Lower leg skin (tissue), 4 donors: ENCODE results near the gene METTL22. TPM values are rescaled to one million over a fixed set of nuclear protein-coding genes. Genes with fewer than 3 reads are reported as not detected.

Source experiments
- DNase-seq, 2 donors: peaks; one replicate each; pipeline ENCODE4 v3.0.0-alpha.2; 2019; ENCODE audit warnings: low spot score in 2 of 2
- H3K4me3 ChIP-seq: fragments of 200-600 bp; sonication (generic); 2 replicates; pipeline ENCODE4 v1.5.1; 2017; ENCODE audit warnings: mild to moderate bottlenecking, low read depth; ENCODE audit not compliant: poor library complexity, severe bottlenecking
- POLR2A ChIP-seq, 2 donors: fragments of 450-650 bp; IDR thresholded peaks; one replicate each; pipeline ENCODE4 v1.6.1; 2016 to 2017; ENCODE audit warnings: antibody characterized with exemption in 2 of 2, mild to moderate bottlenecking in 1 of 2, moderate library complexity in 1 of 2
- WGBS, 2 donors: methylation state at CpG; one replicate each; pipeline ENCODE4 v1.1.5; 2018; 5-methylcytosine and 5-hydroxymethylcytosine counted together
- intact Hi-C: fragments of 100-400 bp; cut with DNase I; formaldehyde crosslinking; loops from one replicate; pipeline ENCODE4 v1.15.0; 2023; ENCODE audit warnings: low total_unique reads
- total RNA-seq, 4 donors: library from RNA; depleted of rRNA; stranded (reverse); fragments of >200 nt; gene quantifications; one replicate each; pipeline ENCODE4 v1.1.0, GENCODE V29; 2016
- TF ChIP-seq, protein P1 (sequence below), 3 donors: fragments of 450-650 bp; IDR thresholded peaks; one replicate each; pipeline ENCODE4 v1.5.1; 2016; ENCODE audit warnings: antibody characterized with exemption in 3 of 3, mild to moderate bottlenecking in 3 of 3, moderate library complexity in 2 of 3

Gene METTL22
- total RNA-seq, 4 donors from 2014 or later = 12.9 to 49.0 (median 21.1) TPM

GRCh38 chr16:8628981-8629725 is 7.7 kb downstream of the METTL22 start:
- 94 to 95% methylated on average over 16 of the region's 16 CpGs for WGBS, 2 donors
- intact Hi-C loops = no loop called here
- TF ChIP-seq POLR2A (IDR thresholded peaks at IDR 0.05) = no peak
- TF ChIP-seq, protein P1, sequence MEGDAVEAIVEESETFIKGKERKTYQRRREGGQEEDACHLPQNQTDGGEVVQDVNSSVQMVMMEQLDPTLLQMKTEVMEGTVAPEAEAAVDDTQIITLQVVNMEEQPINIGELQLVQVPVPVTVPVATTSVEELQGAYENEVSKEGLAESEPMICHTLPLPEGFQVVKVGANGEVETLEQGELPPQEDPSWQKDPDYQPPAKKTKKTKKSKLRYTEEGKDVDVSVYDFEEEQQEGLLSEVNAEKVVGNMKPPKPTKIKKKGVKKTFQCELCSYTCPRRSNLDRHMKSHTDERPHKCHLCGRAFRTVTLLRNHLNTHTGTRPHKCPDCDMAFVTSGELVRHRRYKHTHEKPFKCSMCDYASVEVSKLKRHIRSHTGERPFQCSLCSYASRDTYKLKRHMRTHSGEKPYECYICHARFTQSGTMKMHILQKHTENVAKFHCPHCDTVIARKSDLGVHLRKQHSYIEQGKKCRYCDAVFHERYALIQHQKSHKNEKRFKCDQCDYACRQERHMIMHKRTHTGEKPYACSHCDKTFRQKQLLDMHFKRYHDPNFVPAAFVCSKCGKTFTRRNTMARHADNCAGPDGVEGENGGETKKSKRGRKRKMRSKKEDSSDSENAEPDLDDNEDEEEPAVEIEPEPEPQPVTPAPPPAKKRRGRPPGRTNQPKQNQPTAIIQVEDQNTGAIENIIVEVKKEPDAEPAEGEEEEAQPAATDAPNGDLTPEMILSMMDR (IDR thresholded peaks at IDR 0.05) = no peak
- no peak overlapping the region for H3K4me3 ChIP-seq
- no peak for DNase-seq

DNA sequence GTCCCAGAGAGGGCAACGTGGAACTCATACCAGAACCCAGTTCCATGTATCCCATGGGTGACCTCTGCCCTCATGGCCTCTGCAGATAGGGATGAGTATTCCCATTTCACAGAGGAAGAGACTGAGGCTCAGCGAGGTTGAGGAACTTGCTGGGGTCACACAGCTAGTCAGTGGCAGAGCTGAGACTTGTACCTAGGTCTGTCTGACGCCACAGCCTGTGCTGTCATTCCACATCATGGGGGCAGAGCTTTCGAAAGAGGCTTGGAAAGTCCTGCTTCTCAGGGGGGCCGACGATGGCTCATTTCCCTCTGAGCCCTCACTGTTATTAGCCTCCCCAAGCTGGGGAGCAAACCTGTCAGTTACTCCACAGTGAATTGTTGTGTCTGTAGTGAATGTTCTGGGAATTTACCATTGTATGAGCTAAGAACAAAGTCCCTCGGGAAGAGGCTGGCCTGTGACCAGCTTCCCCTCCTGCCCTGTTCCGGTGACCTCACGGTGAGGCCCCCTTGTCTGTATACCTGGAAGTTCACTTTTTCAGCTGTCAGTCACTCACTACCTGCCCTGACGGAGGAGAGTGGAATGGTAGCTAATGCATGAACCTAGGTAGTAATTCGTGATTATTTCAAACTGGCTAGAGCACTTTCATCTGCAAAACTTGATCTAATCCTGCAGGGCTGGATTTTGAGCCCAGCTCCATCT is 8.9 kb downstream of the METTL22 start:
- WGBS, 2 donors = 89 to 92% methylated on average over 11 of the region's 11 CpGs
- intact Hi-C loops = no loop called here
- TF ChIP-seq POLR2A (IDR thresholded peaks at IDR 0.05) = no peak
- TF ChIP-seq, protein P1 (IDR thresholded peaks at IDR 0.05) = no peak
- DNase-seq = no peak
- no peak overlapping the region for H3K4me3 ChIP-seq

DNA sequence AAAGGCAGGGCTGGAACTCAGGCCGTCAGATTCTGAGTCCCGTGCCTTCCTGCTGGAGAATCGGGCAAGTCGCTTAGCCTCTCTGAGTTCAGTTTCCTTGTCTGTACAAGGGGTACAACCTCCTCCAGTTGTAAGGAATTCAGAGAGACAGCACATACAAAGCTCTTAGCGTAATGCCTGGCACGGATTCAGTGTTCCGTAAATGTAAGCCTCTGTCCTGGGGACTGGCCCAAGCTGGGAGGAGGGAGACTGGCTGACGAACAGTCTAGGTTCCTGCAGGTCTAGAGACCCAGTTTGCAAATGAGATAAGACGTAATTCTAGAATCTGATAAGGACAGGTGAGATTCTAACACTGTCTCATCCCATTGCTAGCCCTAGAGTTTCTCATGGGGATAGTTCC is 9.9 kb downstream of the METTL22 start:
- WGBS, 2 donors = 88% methylated on average over 9 of the region's 9 CpGs
- no peak overlapping the region for H3K4me3 ChIP-seq

DNA sequence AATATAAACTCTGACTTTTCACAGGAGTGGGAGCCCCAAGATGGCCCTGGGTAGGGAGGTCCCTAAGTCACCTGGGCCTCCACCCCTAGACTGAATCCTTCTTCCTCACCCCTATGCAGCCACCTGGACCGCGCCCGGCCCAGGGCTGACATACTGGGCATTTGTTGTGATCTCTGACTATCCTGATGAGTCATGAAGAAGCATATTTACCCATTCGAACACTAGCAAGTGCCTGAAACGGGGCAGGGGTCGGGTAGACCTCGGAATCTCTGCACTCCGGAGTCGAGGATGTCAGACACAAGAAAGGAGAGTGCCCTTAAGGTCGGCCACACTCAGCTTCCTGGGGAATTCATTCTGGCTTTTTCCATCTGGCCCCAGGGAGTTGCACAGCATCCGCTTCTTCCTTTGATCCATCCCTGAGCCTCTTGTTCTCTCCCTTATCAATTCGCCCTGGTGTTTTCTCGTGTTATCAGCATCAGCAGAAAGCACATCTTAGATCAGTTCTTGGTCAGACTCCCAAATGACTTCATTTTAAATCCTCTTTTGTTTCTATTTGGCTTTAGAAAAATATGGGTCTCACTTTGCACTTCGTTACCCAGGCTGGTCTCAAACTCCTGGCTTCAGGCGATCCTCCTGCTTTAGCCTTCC is 10.4 kb downstream of the METTL22 start:
- DNase-seq = no peak
- no peak for TF ChIP-seq POLR2A (IDR thresholded peaks at IDR 0.05)
- TF ChIP-seq, protein P1 (IDR thresholded peaks at IDR 0.05) = no peak
- intact Hi-C loops = no loop called here
- H3K4me3 ChIP-seq = no peak overlapping the region
- 69 to 71% methylated on average over 15 of the region's 15 CpGs for WGBS, 2 donors

More for the DNA sequence above, 9.9 kb downstream of the METTL22 start:
- no peak for TF ChIP-seq POLR2A (IDR thresholded peaks at IDR 0.05)
- TF ChIP-seq, protein P1 (IDR thresholded peaks at IDR 0.05) = no peak
- DNase-seq = no peak
- intact Hi-C loops = no loop called here

DNA sequence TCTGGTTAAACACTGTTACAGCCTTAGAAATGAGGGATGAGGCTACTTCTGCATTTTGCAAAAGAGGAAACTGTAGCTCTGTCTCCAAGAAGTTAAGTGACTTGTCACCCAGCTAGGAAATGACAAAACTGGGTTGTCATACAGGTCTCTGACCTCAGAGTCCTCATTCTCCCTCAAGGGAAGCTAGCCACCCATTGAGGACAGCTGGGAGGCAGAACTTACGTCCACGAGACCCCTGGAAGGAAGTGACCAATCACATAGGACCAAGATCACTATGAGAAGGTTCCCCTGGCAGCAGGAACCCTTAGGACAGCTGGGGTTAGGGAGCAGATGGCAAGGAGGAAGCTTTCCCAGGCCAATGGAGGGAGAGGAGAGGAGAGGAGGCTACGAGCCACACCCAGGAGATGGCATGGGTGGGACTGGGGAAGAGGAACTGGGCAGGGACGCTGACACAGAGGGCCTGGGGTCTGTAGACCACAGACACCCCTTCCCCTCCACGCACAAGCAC is 11.2 kb downstream of the METTL22 start:
- 66 to 70% methylated on average over 5 of the region's 5 CpGs for WGBS, 2 donors
- intact Hi-C loops = no loop called here
- peak in 1 of 2 donors; percentile 26 for DNase-seq
- no peak for TF ChIP-seq POLR2A (IDR thresholded peaks at IDR 0.05)
- TF ChIP-seq, protein P1 (IDR thresholded peaks at IDR 0.05) = no peak
- H3K4me3 ChIP-seq = no peak overlapping the region
